K562 (cell line): ENCODE measurements around the gene RPL10A. TPM values are rescaled to one million over a fixed set of nuclear protein-coding genes. Genes with fewer than 3 reads are reported as not detected.
A peak's percentile ranks its signal among the peaks of the same experiment; 100 is the strongest.

Experiments
- ARID2 ChIP-seq: fragments of 450-650 bp; IDR thresholded peaks from 2 replicates; pipeline ENCODE4 v1.6.1; 2017; ENCODE audit warnings: antibody characterized with exemption, mild to moderate bottlenecking
- ATF1 ChIP-seq, 2 experiments: fragments of 450-650 bp in 1 of 2; IDR thresholded peaks; 2 replicates each; pipeline ENCODE4 v1.6.1; 2016; ENCODE audit warnings: missing compliant biosample characterization in 1 of 2, missing genetic modification characterization in 1 of 2
- BCL6 ChIP-seq: fragments of 250-450 bp; sonication (Bioruptor Pico); IDR thresholded peaks from 2 replicates; pipeline ENCODE4 v1.4.0; 2020
- BHLHE40 ChIP-seq: IDR thresholded peaks from 2 replicates; pipeline ENCODE4 v1.6.1; 2011; ENCODE audit warnings: low read length, improper control_type of control experiment
- BRCA1 ChIP-seq, 2 experiments: fragments of 450-650 bp in 1 of 2; sonication (generic) in 1 of 2; formaldehyde crosslinking in 1 of 2; IDR thresholded peaks; 2 replicates each; pipeline versions ENCODE4 v1.5.0 to v1.6.1; 2017 to 2020; ENCODE audit warnings: mild to moderate bottlenecking in 1 of 2, missing genetic modification reagents in 1 of 2
- CHCHD3 ChIP-seq: fragments of 250-450 bp; sonication (Bioruptor Pico); IDR thresholded peaks from 2 replicates; pipeline ENCODE4 v2.1.2; 2022; ENCODE audit warnings: mild to moderate bottlenecking
- CHD2 ChIP-seq: IDR thresholded peaks from 2 replicates; pipeline ENCODE4 v1.6.1; 2011; ENCODE audit warnings: low read depth, low read length
- COPS2 ChIP-seq: fragments of 450-650 bp; conservative IDR thresholded peaks from 2 replicates; pipeline ENCODE4 v1.6.1; 2016; ENCODE audit warnings: mild to moderate bottlenecking, moderate library complexity
- HLTF ChIP-seq: fragments of 450-650 bp; IDR thresholded peaks from 2 replicates; pipeline ENCODE4 v1.6.1; 2016
- KDM1A ChIP-seq, 2 experiments: fragments of 450-650 bp; IDR thresholded peaks; 2 replicates each; pipeline ENCODE4 v1.6.1; 2016; ENCODE audit warnings: mild to moderate bottlenecking in 2 of 2
- PYGO2 ChIP-seq: fragments of 450-650 bp; IDR thresholded peaks from 2 replicates; pipeline ENCODE4 v1.6.1; 2016; ENCODE audit warnings: mild to moderate bottlenecking, missing genetic modification characterization, moderate library complexity, missing compliant biosample characterization
- RFX1 ChIP-seq: fragments of 450-650 bp; IDR thresholded peaks from 2 replicates; pipeline ENCODE4 v1.6.1; 2016; ENCODE audit warnings: mild to moderate bottlenecking, moderate library complexity
- SOX6 ChIP-seq: fragments of 450-650 bp; IDR thresholded peaks from 2 replicates; pipeline ENCODE4 v1.6.1; 2014; ENCODE audit warnings: mild to moderate bottlenecking
- TEAD2 ChIP-seq: fragments of 450-650 bp; IDR thresholded peaks from 2 replicates; pipeline ENCODE4 v1.6.1; 2016; ENCODE audit warnings: missing genetic modification characterization, control low read depth, missing compliant biosample characterization
- ZBED1 ChIP-seq: IDR thresholded peaks from 2 replicates; pipeline ENCODE4 v1.6.1; 2014
- ZNF134 ChIP-seq: fragments of 250-450 bp; sonication (Bioruptor Pico); conservative IDR thresholded peaks from 2 replicates; pipeline ENCODE4 v1.4.0; 2020
- ZNF24 ChIP-seq: fragments of 450-650 bp; IDR thresholded peaks from 2 replicates; pipeline ENCODE4 v1.6.1; 2016
- ZNF41 ChIP-seq: fragments of 250-450 bp; sonication (Bioruptor Pico); conservative IDR thresholded peaks from 2 replicates; pipeline ENCODE4 v1.4.0; 2020; ENCODE audit warnings: mild to moderate bottlenecking
- ZNF644 ChIP-seq: fragments of 200-800 bp; sonication (Bioruptor generic); IDR thresholded peaks from 2 replicates; pipeline ENCODE4 v1.6.1; 2016; ENCODE audit warnings: low read depth, missing genetic modification characterization, missing compliant biosample characterization
- polyA plus RNA-seq, 8 experiments: library from polyadenylated mRNA; depleted of rRNA in 4 of 8; stranded (reverse) in 5 of 8; unstranded in 3 of 8; fragments of >200 nt; fragmentation: Nextera tagmentation in 2 of 8; fragmentation: Illumina TruSeq in 1 of 8; extraction: Ambion mirVana in 2 of 8; extraction: Trizol in 1 of 8; gene quantifications; 2 replicates each; pipeline versions ENCODE4 v1.2.1 to v1.2.3, GENCODE V29; 2011 to 2014; ENCODE audit warnings: inconsistent platforms in 1 of 8, missing spikeins in 1 of 8
- total RNA-seq, 7 experiments: library from RNA; depleted of rRNA in 6 of 7; stranded (reverse); fragments of >200 nt in 6 of 7; fragmentation: Illumina TruSeq in 2 of 7; extraction: Trizol in 2 of 7; gene quantifications; 2 replicates each; pipeline versions ENCODE4 v1.2.1 to v1.2.3, GENCODE V29; 2011 to 2021; ENCODE audit warnings: low replicate concordance in 1 of 7
- TF ChIP-seq, protein P1 (sequence below): sonication (generic); formaldehyde crosslinking; IDR thresholded peaks from 2 replicates; pipeline ENCODE4 v1.8.1; 2023; ENCODE audit warnings: mild to moderate bottlenecking, missing genetic modification reagents
- TF ChIP-seq, protein P2 (sequence below): fragments of 200-800 bp; sonication (Bioruptor generic); IDR thresholded peaks from 2 replicates; pipeline ENCODE4 v1.6.1; 2016; ENCODE audit warnings: missing genetic modification characterization, missing compliant biosample characterization
- TF ChIP-seq, protein P3 (sequence below), 2 experiments: fragments of 250-450 bp in 1 of 2; fragments of 450-650 bp in 1 of 2; sonication (Bioruptor Pico) in 1 of 2; IDR thresholded peaks; 2 replicates each; pipeline versions ENCODE4 v1.6.1 to v1.8.0; 2016 to 2021; ENCODE audit warnings: mild to moderate bottlenecking in 2 of 2, moderate library complexity in 2 of 2, missing compliant biosample characterization in 1 of 2, missing genetic modification characterization in 1 of 2
- TF ChIP-seq, protein P4 (sequence below): fragments of 200-800 bp; sonication (Bioruptor generic); IDR thresholded peaks from 2 replicates; pipeline ENCODE4 v1.6.1; 2017; ENCODE audit warnings: missing genetic modification characterization, missing compliant biosample characterization

RPL10A gene
- total and polyA plus RNA-seq, 9 of the 15 experiments (the other 6 are each of a cell fraction or from before 2014, with no cell fraction given) = 1,589 to 3,237 (median 2,116) TPM

DNA sequence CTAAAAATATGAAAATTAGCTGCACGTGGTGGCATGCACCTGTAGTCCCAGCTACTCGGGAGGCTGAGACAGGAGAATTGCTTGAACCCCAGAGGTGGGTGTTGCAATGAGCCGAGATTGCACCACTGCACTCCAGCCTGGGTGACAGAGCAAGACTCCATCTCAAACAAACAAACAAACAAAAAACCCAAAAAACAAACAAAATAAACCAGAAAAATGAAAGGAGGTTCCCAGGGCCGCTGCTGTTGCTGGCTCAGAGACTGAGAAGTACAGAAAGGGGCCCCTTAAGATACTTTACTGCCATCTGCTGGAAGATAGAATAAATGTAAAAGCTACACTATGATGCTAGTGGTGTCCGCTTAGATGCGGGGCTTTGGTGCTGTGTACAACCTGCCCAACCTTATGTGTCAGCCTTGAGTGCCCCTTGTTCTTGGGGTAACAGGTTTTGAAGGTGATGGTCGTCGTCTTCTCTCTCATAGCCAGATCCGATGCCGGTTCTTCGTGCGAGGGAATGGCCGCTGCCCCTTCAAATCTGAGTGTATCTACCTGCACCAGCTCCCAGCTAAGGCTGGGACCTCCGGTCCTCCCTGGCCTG lies 18.8 kb upstream of the RPL10A start (continued):
- TF ChIP-seq, protein P1, sequence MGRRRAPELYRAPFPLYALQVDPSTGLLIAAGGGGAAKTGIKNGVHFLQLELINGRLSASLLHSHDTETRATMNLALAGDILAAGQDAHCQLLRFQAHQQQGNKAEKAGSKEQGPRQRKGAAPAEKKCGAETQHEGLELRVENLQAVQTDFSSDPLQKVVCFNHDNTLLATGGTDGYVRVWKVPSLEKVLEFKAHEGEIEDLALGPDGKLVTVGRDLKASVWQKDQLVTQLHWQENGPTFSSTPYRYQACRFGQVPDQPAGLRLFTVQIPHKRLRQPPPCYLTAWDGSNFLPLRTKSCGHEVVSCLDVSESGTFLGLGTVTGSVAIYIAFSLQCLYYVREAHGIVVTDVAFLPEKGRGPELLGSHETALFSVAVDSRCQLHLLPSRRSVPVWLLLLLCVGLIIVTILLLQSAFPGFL = no peak
- TF ChIP-seq PYGO2 (tag) (no peak), SOX6 (no peak), BRCA1 (IDR thresholded peaks at IDR 0.05) (no peak), BRCA1 (CRISPR knock-in tag; IDR thresholded peaks at IDR 0.05) (0 out of 2 replicates have a peak, but pooled peaks have one; percentile 64), KDM1A (IDR thresholded peaks at IDR 0.05) (no peak; a peak in 1 of 4 replicates), ZNF41 (CRISPR knock-in tag) (no peak), ZNF644 (tag) (no peak), ARID2 (peak; percentile 94), TEAD2 (no peak), HLTF (0 out of 2 replicates have a peak, but pooled peaks have one; percentile 75), BCL6 (CRISPR knock-in tag) (no peak), BHLHE40 (no peak), ZBED1 (no peak), ZNF134 (no peak), COPS2 (no peak), CHD2 (no peak), CHCHD3 (CRISPR knock-in tag) (no peak), ZNF24 (no peak), ATF1 (CRISPR knock-in tag; IDR thresholded peaks at IDR 0.05) (no peak), ATF1 (tag; IDR thresholded peaks at IDR 0.05) (no peak), RFX1 (no peak)
- TF ChIP-seq, protein P2, sequence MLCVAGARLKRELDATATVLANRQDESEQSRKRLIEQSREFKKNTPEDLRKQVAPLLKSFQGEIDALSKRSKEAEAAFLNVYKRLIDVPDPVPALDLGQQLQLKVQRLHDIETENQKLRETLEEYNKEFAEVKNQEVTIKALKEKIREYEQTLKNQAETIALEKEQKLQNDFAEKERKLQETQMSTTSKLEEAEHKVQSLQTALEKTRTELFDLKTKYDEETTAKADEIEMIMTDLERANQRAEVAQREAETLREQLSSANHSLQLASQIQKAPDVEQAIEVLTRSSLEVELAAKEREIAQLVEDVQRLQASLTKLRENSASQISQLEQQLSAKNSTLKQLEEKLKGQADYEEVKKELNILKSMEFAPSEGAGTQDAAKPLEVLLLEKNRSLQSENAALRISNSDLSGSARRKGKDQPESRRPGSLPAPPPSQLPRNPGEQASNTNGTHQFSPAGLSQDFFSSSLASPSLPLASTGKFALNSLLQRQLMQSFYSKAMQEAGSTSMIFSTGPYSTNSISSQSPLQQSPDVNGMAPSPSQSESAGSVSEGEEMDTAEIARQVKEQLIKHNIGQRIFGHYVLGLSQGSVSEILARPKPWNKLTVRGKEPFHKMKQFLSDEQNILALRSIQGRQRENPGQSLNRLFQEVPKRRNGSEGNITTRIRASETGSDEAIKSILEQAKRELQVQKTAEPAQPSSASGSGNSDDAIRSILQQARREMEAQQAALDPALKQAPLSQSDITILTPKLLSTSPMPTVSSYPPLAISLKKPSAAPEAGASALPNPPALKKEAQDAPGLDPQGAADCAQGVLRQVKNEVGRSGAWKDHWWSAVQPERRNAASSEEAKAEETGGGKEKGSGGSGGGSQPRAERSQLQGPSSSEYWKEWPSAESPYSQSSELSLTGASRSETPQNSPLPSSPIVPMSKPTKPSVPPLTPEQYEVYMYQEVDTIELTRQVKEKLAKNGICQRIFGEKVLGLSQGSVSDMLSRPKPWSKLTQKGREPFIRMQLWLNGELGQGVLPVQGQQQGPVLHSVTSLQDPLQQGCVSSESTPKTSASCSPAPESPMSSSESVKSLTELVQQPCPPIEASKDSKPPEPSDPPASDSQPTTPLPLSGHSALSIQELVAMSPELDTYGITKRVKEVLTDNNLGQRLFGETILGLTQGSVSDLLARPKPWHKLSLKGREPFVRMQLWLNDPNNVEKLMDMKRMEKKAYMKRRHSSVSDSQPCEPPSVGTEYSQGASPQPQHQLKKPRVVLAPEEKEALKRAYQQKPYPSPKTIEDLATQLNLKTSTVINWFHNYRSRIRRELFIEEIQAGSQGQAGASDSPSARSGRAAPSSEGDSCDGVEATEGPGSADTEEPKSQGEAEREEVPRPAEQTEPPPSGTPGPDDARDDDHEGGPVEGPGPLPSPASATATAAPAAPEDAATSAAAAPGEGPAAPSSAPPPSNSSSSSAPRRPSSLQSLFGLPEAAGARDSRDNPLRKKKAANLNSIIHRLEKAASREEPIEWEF (CRISPR knock-in tag) = no peak
- TF ChIP-seq, protein P3, sequence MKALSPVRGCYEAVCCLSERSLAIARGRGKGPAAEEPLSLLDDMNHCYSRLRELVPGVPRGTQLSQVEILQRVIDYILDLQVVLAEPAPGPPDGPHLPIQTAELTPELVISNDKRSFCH (CRISPR knock-in tag; IDR thresholded peaks at IDR 0.05) = no peak
- TF ChIP-seq, protein P3 (tag; IDR thresholded peaks at IDR 0.05) = no peak
- TF ChIP-seq, protein P4, sequence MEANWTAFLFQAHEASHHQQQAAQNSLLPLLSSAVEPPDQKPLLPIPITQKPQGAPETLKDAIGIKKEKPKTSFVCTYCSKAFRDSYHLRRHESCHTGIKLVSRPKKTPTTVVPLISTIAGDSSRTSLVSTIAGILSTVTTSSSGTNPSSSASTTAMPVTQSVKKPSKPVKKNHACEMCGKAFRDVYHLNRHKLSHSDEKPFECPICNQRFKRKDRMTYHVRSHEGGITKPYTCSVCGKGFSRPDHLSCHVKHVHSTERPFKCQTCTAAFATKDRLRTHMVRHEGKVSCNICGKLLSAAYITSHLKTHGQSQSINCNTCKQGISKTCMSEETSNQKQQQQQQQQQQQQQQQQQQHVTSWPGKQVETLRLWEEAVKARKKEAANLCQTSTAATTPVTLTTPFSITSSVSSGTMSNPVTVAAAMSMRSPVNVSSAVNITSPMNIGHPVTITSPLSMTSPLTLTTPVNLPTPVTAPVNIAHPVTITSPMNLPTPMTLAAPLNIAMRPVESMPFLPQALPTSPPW (CRISPR knock-in tag) = peak; percentile 26; the same call in 1 of the 2 replicates
